HepG2 (cell line): Measurements from ENCODE around the gene TRIM8. TPM values are rescaled to one million over a fixed set of nuclear protein-coding genes. Genes with fewer than 3 reads are reported as not detected.

ENCODE experiments used
- ATAC-seq: fragments of 200-7000 bp; cut with Tn5 transposase; 3 replicates; pipeline ENCODE4 v1.9.1; 2020; ENCODE audit warnings: mild to moderate bottlenecking, moderate library complexity
- BruUV-seq: library from RNA; stranded (reverse); fragments of 400-500 nt; replicated peaks from 2 replicates; lab custom pipeline; 2021; lab: Mats Ljungman, UMichigan
- CTCF ChIA-PET: fragments of 300-600 bp; formaldehyde crosslinking; extraction: SDS; loops from one replicate; lab custom pipeline; 2021; ENCODE audit warnings: low total read pairs, inconsistent platforms, low intra/inter-chr PET ratio; lab: Yijun Ruan, JAX
- POLR2A ChIA-PET: fragments of 350-600 bp; sonication (Branson Sonifier 250); formaldehyde crosslinking; loops from one replicate; lab custom pipeline; 2020; ENCODE audit warnings: antibody characterized with exemption, inconsistent platforms; lab: Yijun Ruan, JAX
- DNase-seq: peaks from one replicate; pipeline ENCODE4 v3.0.0-alpha.2; 2015; ENCODE audit warnings: low spot score
- FAIRE-seq: peaks from 3 replicates; lab custom pipeline; 2011; peaks lifted over from hg19 to GRCh38; lab: Jason Lieb, UNC
- H2AFZ ChIP-seq: one replicate; pipeline ENCODE4 v1.6.1; 2011; ENCODE audit warnings: low read length, inconsistent platforms
- H3K27ac ChIP-seq: fragments of 300-600 bp; 3 replicates; pipeline ENCODE4 v1.8.0; 2011; ENCODE audit warnings: mixed run types, mild to moderate bottlenecking, mixed read lengths, low read length, inconsistent platforms; ENCODE audit not compliant: insufficient read depth; ENCODE audit errors: extremely low read length
- H3K27me3 ChIP-seq, 2 experiments: fragments of 200-600 bp in 1 of 2; 2 replicates in 1 of 2; 3 replicates in 1 of 2; pipeline versions ENCODE4 v1.6.0 to v1.8.0; 2011; ENCODE audit warnings: low read length in 2 of 2, mild to moderate bottlenecking in 2 of 2, moderate library complexity in 2 of 2, inconsistent platforms in 1 of 2; ENCODE audit not compliant: insufficient read depth in 2 of 2, control insufficient read depth in 1 of 2
- H3K36me3 ChIP-seq, 2 experiments: fragments of 200-600 bp in 1 of 2; replicated peaks in 1 of 2; 2 replicates in 1 of 2; 3 replicates in 1 of 2; pipeline versions ENCODE4 v1.5.1 to v1.8.0; 2011; ENCODE audit warnings: low read length in 2 of 2, inconsistent platforms in 1 of 2; ENCODE audit not compliant: insufficient read depth in 2 of 2, control insufficient read depth in 1 of 2
- H3K4me1 ChIP-seq: 2 replicates; pipeline ENCODE4 v1.5.1; 2012; ENCODE audit warnings: low read length, inconsistent platforms; ENCODE audit not compliant: insufficient read depth
- H3K4me2 ChIP-seq: 2 replicates; pipeline ENCODE4 v1.6.0; 2011; ENCODE audit warnings: low read depth, low read length, inconsistent platforms
- H3K4me3 ChIP-seq, 3 experiments: fragments of 200-600 bp in 1 of 3; sonication (generic), shearing (Covaris generic) in 1 of 3; replicated peaks in 1 of 3; 2 replicates each; pipeline ENCODE4 v1.5.1; 2011 to 2016; ENCODE audit warnings: low read length in 3 of 3, inconsistent platforms in 2 of 3, low read depth in 2 of 3, mild to moderate bottlenecking in 2 of 3, control low read depth in 1 of 3, mixed read lengths in 1 of 3; ENCODE audit not compliant: insufficient read depth in 1 of 3
- H3K79me2 ChIP-seq: one replicate; pipeline ENCODE4 v1.6.1; 2011; ENCODE audit warnings: low read length, inconsistent platforms; ENCODE audit not compliant: insufficient read depth
- H3K9ac ChIP-seq: 2 replicates; pipeline ENCODE4 v1.6.0; 2011; ENCODE audit warnings: mild to moderate bottlenecking, low read depth, low read length, inconsistent platforms; ENCODE audit not compliant: insufficient read depth
- H3K9me3 ChIP-seq: 2 replicates; pipeline ENCODE4 v1.5.1; 2012; ENCODE audit warnings: mild to moderate bottlenecking, low read length
- H4K20me1 ChIP-seq: 2 replicates; pipeline ENCODE4 v1.6.0; 2011; ENCODE audit warnings: inconsistent platforms, mild to moderate bottlenecking, low read length, moderate library complexity; ENCODE audit not compliant: insufficient read depth
- GATA4 ChIP-seq: sonication (generic); IDR thresholded peaks from 2 replicates; pipeline ENCODE4 v1.6.1; 2016; ENCODE audit warnings: antibody characterized with exemption, low read depth, borderline replicate concordance
- HDAC6 ChIP-seq: fragments of 200-600 bp; sonication (generic); IDR thresholded peaks from 2 replicates; pipeline ENCODE4 v1.7.0; 2017; ENCODE audit warnings: mild to moderate bottlenecking, antibody characterized with exemption, low read length, low read depth
- HMGA1 ChIP-seq: sonication (generic); formaldehyde crosslinking; conservative IDR thresholded peaks from 2 replicates; pipeline ENCODE4 v1.4.0; 2020; ENCODE audit warnings: missing genetic modification reagents
- MNT ChIP-seq: fragments of 450-650 bp; IDR thresholded peaks from 2 replicates; pipeline ENCODE4 v1.6.1; 2016
- PATZ1 ChIP-seq: sonication (generic); formaldehyde crosslinking; IDR thresholded peaks from 2 replicates; pipeline ENCODE4 v1.4.0; 2020; ENCODE audit warnings: missing genetic modification reagents
- RARA ChIP-seq: IDR thresholded peaks from 2 replicates; pipeline ENCODE4 v1.6.1; 2016; ENCODE audit warnings: missing genetic modification reagents, missing compliant biosample characterization
- SMAD3 ChIP-seq: sonication (generic); formaldehyde crosslinking; IDR thresholded peaks from 2 replicates; pipeline ENCODE4 v1.4.0; 2020; ENCODE audit warnings: missing genetic modification reagents
- SNAPC5 ChIP-seq: sonication (generic); formaldehyde crosslinking; IDR thresholded peaks from 2 replicates; pipeline ENCODE4 v1.8.1; 2023; ENCODE audit warnings: mild to moderate bottlenecking, missing genetic modification reagents, borderline replicate concordance
- TGIF2 ChIP-seq: IDR thresholded peaks from 2 replicates; pipeline ENCODE4 v1.6.1; 2016; ENCODE audit warnings: control low read depth, missing compliant biosample characterization
- USF2 ChIP-seq, 2 experiments: sonication (generic) in 1 of 2; formaldehyde crosslinking in 1 of 2; IDR thresholded peaks; 2 replicates each; pipeline versions ENCODE4 v1.5.1 to v1.6.1; 2011 to 2020; ENCODE audit warnings: borderline replicate concordance in 1 of 2, low read depth in 1 of 2, low read length in 1 of 2, mild to moderate bottlenecking in 1 of 2, missing genetic modification reagents in 1 of 2, moderate library complexity in 1 of 2
- ZFY ChIP-seq: sonication (generic); formaldehyde crosslinking; IDR thresholded peaks from 2 replicates; pipeline ENCODE4 v1.4.0; 2020; ENCODE audit warnings: missing genetic modification reagents
- ZNF253 ChIP-seq: sonication (generic); formaldehyde crosslinking; IDR thresholded peaks from 2 replicates; pipeline ENCODE4 v1.8.0; 2022; ENCODE audit warnings: mild to moderate bottlenecking, missing genetic modification reagents, borderline replicate concordance
- ZNF350 ChIP-seq: sonication (generic); formaldehyde crosslinking; IDR thresholded peaks from 2 replicates; pipeline ENCODE4 v1.4.0; 2020; ENCODE audit warnings: mild to moderate bottlenecking, low read depth, missing genetic modification reagents, borderline replicate concordance
- ZNF503 ChIP-seq: sonication (generic); formaldehyde crosslinking; IDR thresholded peaks from 2 replicates; pipeline ENCODE4 v1.4.0; 2020; ENCODE audit warnings: missing genetic modification reagents
- ZNF773 ChIP-seq: sonication (generic); formaldehyde crosslinking; IDR thresholded peaks from 2 replicates; pipeline ENCODE4 v1.4.0; 2020; ENCODE audit warnings: missing genetic modification reagents, borderline replicate concordance
- ZSCAN12 ChIP-seq: sonication (generic); formaldehyde crosslinking; IDR thresholded peaks from 2 replicates; pipeline ENCODE4 v1.9.0; 2021; ENCODE audit warnings: mild to moderate bottlenecking, missing genetic modification reagents
- WGBS: methylation state at CpG from one replicate; pipeline ENCODE4 v1.1.6; 2017; ENCODE audit warnings: low lambda C conversion rate; 5-methylcytosine and 5-hydroxymethylcytosine counted together
- in situ Hi-C: cut with HindIII; loops from 2 replicates; pipeline ENCODE4 v1.10.0; 2017; ENCODE audit warnings: low pct_unique_long_range_greater_than_20kb; ENCODE audit not compliant: extremely low pct_ligation_motif_present
- intact Hi-C: fragments of 100-400 bp; cut with micrococcal nuclease; formaldehyde crosslinking; loops from one replicate; pipeline ENCODE4 v1.10.0; 2022; ENCODE audit not compliant: unreplicated experiment
- polyA plus RNA-seq, 8 experiments: library from polyadenylated mRNA; depleted of rRNA in 3 of 8; stranded (reverse) in 7 of 8; unstranded in 1 of 8; fragments of >200 nt; fragmentation: Illumina TruSeq in 4 of 8; extraction: Trizol in 4 of 8; gene quantifications; 2 replicates each; pipeline versions ENCODE4 v1.2.1 to v1.2.3, GENCODE V29; 2011 to 2016; ENCODE audit warnings: low read depth in 4 of 8, missing spikeins in 1 of 8, mixed read lengths in 1 of 8; ENCODE audit not compliant: insufficient read depth in 1 of 8
- total RNA-seq, 5 experiments: library from RNA; depleted of rRNA; stranded (reverse); fragments of >200 nt; fragmentation: Illumina TruSeq; extraction: Trizol; gene quantifications; 2 replicates each; pipeline ENCODE4 v1.2.3, GENCODE V29; 2016; ENCODE audit warnings: low read depth in 1 of 5

Gene TRIM8
- total and polyA plus RNA-seq, 2 of the 13 experiments (the other 11 are each of a cell fraction or from before 2014, with no cell fraction given), result 38.9 to 66.5 TPM

GRCh38 chr10:102602272-102603045 is 41.8 kb upstream of the TRIM8 start:
- CTCF ChIA-PET, result no interaction called here
- ATAC-seq (no peak), FAIRE-seq (no peak), DNase-seq (no peak)
- no TSS peak for BruUV-seq
- Histone ChIP-seq H3K36me3 (peaks cover 0 to 13% of the 10 kb centered on the region in 2 experiments; a peak in 2 of 5 replicates), H3K4me3 (no peak overlapping the region), H3K4me2 (no peak overlapping the region), H3K4me1 (peaks cover 51% of the 10 kb centered on the region), H3K27me3 (no peaks in the 10 kb centered on the region), H3K9ac (no peak overlapping the region), H3K9me3 (no peaks in the 10 kb centered on the region), H4K20me1 (no peaks in the 10 kb centered on the region), H2AFZ (no peak overlapping the region), H3K79me2 (peaks cover 5% of the 10 kb centered on the region), H3K27ac (no peak overlapping the region)
- intact Hi-C loops, result no loop called here
- in situ Hi-C loops, result no loop called here
- POLR2A ChIA-PET, result interaction anchor here (1.1 to 3.2 kb wide), 3 partner anchors 18 to 40 kb away, joined by 3 to 39 read pairs (median 4); no protein-coding TSS in a partner anchor
- 94% methylated on average over 4 of the region's 4 CpGs for WGBS
- no peak for TF ChIP-seq ZSCAN12 (CRISPR knock-in tag)
- TF ChIP-seq MNT, result no peak
- no peak for TF ChIP-seq ZNF350 (CRISPR knock-in tag)
- TF ChIP-seq USF2 (IDR thresholded peaks at IDR 0.05; ENCODE audit: low read depth, low read length), result no peak
- no peak for TF ChIP-seq USF2 (CRISPR knock-in tag; IDR thresholded peaks at IDR 0.05; ENCODE audit: borderline replicate concordance)
- no peak for TF ChIP-seq RARA (CRISPR knock-in tag)
- TF ChIP-seq GATA4, result no peak
- no peak for TF ChIP-seq HMGA1
- no peak for TF ChIP-seq PATZ1 (CRISPR knock-in tag)
- no peak for TF ChIP-seq ZNF773 (CRISPR knock-in tag)
- no peak for TF ChIP-seq ZNF503 (CRISPR knock-in tag)
- TF ChIP-seq SNAPC5 (CRISPR knock-in tag), result no peak
- no peak for TF ChIP-seq TGIF2
- TF ChIP-seq SMAD3 (CRISPR knock-in tag), result no peak
- no peak for TF ChIP-seq ZNF253 (CRISPR knock-in tag)
- TF ChIP-seq HDAC6, result no peak
- TF ChIP-seq ZFY, result no peak
